ENCODE data around the gene LTB. TPM values are rescaled to one million over a fixed set of nuclear protein-coding genes. Genes with fewer than 3 reads are reported as not detected.

LTB gene
- total and polyA plus RNA-seq, 2 of the 4 experiments (the other 2 are of a cell fraction): not detected

GRCh38 chr6:31627690-31628287 is 45.6 kb upstream of the LTB start:
- H3K4me3 ChIP-seq (ENCODE audit: insufficient read depth, low read depth, low read length): no peak overlapping the region
- H4K5ac ChIP-seq (ENCODE audit: low read depth, low read length): no peak overlapping the region
- no peak overlapping the region for H2BK15ac ChIP-seq (ENCODE audit: low read depth, low read length)
- no peaks in the 10 kb centered on the region for H3K27me3 ChIP-seq (ENCODE audit: control insufficient read depth, insufficient read depth, low read length)
- no peak overlapping the region for H2BK120ac ChIP-seq (ENCODE audit: low read depth, low read length)
- ChIA-PET POLR2A (ENCODE audit: unreplicated experiment) (interaction anchor here (0.6 kb wide), 1 partner anchor 181 kb away, joined by 3 read pairs; no protein-coding TSS in a partner anchor), CTCF (no interaction called here)
- no peak overlapping the region for H2AK5ac ChIP-seq (ENCODE audit: low read depth, low read length)
- H2AFZ ChIP-seq (replicated peaks; ENCODE audit: low read length, poor library complexity): no peak overlapping the region
- H3K56ac ChIP-seq (ENCODE audit: extremely low read depth, insufficient read depth, low read length): no peak overlapping the region
- 96% methylated on average over 12 of the region's 19 CpGs; no CpG with 5 or more reads in 1 of the 2 experiments for WGBS, 2 experiments (ENCODE audit: extremely low coverage in 2 of 2, insufficient read length in 1 of 2)
- no peak overlapping the region for H3K9ac ChIP-seq (ENCODE audit: low read depth, low read length)
- no peak overlapping the region for H3K4me2 ChIP-seq (ENCODE audit: low read depth, low read length)
- peaks cover 6% of the 10 kb centered on the region for H3K9me1 ChIP-seq (ENCODE audit: insufficient read depth, low read length)
- H4K8ac ChIP-seq (ENCODE audit: low read depth in 2 of 2, low read length in 2 of 2): no peak overlapping the region
- H3K23ac ChIP-seq (ENCODE audit: low read depth, low read length): no peak overlapping the region
- TF ChIP-seq USF2 (IDR thresholded peaks at IDR 0.05; ENCODE audit: low read depth, low read length): no peak
- no peak for TF ChIP-seq NFE2L2 (IDR thresholded peaks at IDR 0.05; ENCODE audit: low read depth, low read length)
- TF ChIP-seq SMC3 (IDR thresholded peaks at IDR 0.05; ENCODE audit: low read depth, low read length): no peak
- no peak for TF ChIP-seq POLR2A (IDR thresholded peaks at IDR 0.05; ENCODE audit: low read depth, low read length)
- no peak for TF ChIP-seq MAFK (IDR thresholded peaks at IDR 0.05; ENCODE audit: low read depth, low read length)
- TF ChIP-seq RCOR1 (IDR thresholded peaks at IDR 0.05; ENCODE audit: insufficient replicate concordance, low read length): no peak
- TF ChIP-seq CTCF (conservative IDR thresholded peaks at IDR 0.05; ENCODE audit: low read depth, low read length): no peak
- TF ChIP-seq BHLHE40 (IDR thresholded peaks at IDR 0.05; ENCODE audit: low read depth, low read length): no peak
- TF ChIP-seq MXI1 (IDR thresholded peaks at IDR 0.05; ENCODE audit: borderline replicate concordance, low read depth, low read length): no peak
- TF ChIP-seq RAD21 (IDR thresholded peaks at IDR 0.05; ENCODE audit: low read length): no peak
- TF ChIP-seq RFX5 (IDR thresholded peaks at IDR 0.05; ENCODE audit: low read depth, low read length): no peak
- no peaks in the 10 kb centered on the region for H3K4me1 ChIP-seq (ENCODE audit: control insufficient read depth, insufficient read depth, low read length)
- no peaks in the 10 kb centered on the region for H3K9me3 ChIP-seq (ENCODE audit: control insufficient read depth, insufficient read depth, low read length)
- BruUV-seq (replicated peaks): no TSS peak
- DNase-seq (no peak), ATAC-seq (ENCODE audit: low read depth) (no peak)
- no peak overlapping the region for H3K14ac ChIP-seq (replicated peaks; ENCODE audit: low read depth, low read length)
- intact Hi-C loops (cut with micrococcal nuclease): no loop called here
- H3K4ac ChIP-seq (ENCODE audit: low read depth, low read length): no peak overlapping the region
- H2BK20ac ChIP-seq (ENCODE audit: low read depth, low read length): no peak overlapping the region
- peaks cover 38% of the 10 kb centered on the region for H4K20me1 ChIP-seq (ENCODE audit: insufficient read depth, low read length)
- no peak overlapping the region for H3K27ac ChIP-seq (ENCODE audit: insufficient read depth, low read length)
- H3K36me3 ChIP-seq (ENCODE audit: control insufficient read depth, insufficient read depth, low read length): peaks cover 92% of the 10 kb centered on the region
- dilution Hi-C loops (cut with HindIII; ENCODE audit: low sequenced_read_pairs, unreplicated experiment): no loop called here
- peaks cover 30 to 73% of the 10 kb centered on the region in 2 experiments for H3K79me1 ChIP-seq (ENCODE audit: low read depth in 1 of 2, low read length in 2 of 2)
- no peak overlapping the region for H4K91ac ChIP-seq (ENCODE audit: insufficient read depth, low read depth, low read length)
- in situ Hi-C loops (cut with MboI; ENCODE audit: low sequenced_read_pairs): no loop called here
- H3K18ac ChIP-seq (ENCODE audit: low read depth, low read length): no peak overlapping the region
- no peak overlapping the region for H2BK5ac ChIP-seq (ENCODE audit: low read depth, low read length, poor library complexity, severe bottlenecking)
- no peak overlapping the region for H2AK9ac ChIP-seq (replicated peaks; ENCODE audit: low read depth, low read length, poor library complexity)
